GM18868 (cell line): ENCODE results near the gene MTA3.

ENCODE experiments used
- ATAC-seq: cut with Tn5 transposase; IDR thresholded peaks from one replicate; pipeline ENCODE4 v1.9.1; 2021; ENCODE audit warnings: mild to moderate bottlenecking, moderate library complexity; ENCODE audit not compliant: unreplicated experiment

MTA3 gene

DNA sequence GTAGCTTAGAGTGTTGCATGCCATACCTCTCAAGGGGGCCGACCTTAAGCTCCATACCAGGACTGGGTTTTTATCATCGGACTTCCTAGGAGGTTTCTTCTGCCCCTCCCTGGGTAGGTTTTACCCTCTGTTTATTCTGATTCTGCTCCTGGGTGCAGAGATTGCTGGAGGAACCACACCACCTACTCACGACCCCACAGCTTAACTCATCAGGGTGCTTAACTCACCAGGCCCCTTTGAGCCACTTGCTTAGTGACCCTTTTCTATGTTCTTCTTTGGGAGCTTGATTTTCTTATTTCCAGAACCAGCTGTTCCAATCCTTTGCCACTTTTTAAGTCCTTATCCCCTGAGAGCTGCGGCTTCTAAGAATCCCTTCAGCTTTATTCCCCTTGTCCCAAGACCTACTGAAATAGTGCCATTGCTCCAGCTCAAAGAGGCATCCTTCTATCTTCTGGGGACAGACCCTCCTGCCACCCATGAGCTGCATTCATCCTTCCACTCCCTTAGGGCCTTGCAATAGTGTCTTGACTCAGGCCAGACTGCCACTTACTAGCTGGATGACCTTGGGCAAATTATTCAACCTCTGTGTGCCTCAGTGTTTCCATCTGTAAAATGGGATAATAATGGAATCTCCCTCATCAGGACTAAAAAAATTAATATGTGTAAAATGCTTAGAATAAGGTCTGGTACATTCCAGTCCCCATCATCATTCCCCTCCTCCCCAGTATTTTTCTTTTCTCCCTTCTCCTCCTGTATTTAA lies 189.7 kb downstream of the MTA3 start:
- no peak for ATAC-seq

DNA sequence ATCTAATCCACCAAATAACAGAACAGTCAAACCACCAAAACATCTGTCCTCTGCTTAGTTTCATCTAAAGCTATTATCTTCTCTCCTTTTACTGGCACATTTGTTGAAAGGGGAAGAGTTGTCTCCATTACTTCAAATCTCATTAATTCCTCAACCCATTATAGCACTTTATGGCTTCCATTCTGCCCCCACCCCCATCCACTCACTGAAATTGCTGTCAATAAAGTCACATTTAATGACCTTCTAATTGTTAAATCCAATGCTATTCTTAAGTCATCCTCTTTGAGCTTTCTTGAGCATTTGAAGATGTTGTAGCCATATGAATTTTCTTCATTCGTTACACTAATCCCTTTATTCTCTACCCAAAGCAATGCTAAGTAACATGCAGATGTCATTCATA lies 190.3 kb downstream of the MTA3 start:
- no peak for ATAC-seq

DNA sequence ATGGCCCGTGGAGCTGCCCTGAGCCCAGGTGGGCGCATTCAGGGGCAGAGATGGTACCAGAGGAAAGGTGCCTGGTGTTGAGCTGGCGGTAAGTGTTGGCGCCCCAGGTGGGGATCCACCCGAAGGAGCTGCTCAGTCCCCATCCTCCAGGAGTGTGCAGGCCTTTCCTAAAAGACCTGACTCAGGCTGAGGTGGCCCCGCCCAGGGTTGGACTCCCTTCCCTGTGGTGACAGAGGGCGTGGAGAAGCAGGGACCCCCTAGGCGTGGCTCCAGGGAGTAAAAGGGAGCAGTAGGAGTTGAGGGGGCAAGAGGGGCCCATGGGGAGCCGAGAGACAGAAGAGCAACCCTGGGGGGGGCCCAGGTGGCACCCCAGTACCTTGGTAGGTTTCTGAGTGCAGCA lies 193.1 kb downstream of the MTA3 start:
- ATAC-seq = no peak

DNA sequence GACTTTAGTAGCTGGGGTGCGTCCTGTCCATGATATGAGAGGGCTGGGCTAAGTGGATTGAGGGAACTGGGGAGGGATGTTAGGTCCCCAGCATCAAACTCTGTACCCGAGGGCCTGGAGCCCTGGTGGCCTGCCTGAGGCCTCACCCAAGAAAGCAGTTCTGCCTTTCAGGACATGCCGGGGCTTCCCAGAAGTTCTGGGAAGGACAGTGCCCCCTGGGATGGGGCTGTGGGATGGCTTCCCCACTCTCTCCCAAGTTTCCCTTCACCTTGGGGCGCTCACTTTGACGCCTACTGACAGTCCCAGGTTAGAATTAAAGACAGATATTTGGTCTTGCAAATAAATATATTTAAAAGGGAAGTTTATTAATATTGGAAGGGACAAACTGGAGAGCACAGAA lies 193.7 kb downstream of the MTA3 start:
- no peak for ATAC-seq

- ATAC-seq = no peak
These were observed 194.7 kb downstream of the MTA3 start for GRCh38 chr2:42762823-42763804.

DNA sequence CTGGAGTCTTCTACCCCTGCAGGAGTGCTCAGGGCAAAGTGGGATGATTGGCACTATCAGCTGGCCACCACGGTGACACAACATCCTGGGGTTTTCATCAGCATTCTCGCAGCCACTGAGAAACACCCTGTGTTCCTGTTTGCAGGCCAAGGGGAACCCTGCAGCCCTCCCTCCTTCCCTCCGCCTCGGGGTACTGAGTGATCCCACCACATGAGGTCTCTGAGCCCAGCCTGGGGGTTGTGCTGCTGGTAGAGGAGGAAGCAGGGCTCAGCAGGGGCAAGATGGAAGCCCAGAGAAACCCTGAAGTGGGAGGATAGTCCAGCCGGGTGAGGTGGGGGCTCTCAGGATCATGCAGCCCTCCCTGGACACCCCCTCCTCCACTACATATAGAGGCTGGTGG lies 195.7 kb downstream of the MTA3 start, which contains the start of gene OXER1:
Gene OXER1, minus strand, starts transcription at position 40 of the 400 bp plus-strand sequence. CDS start 73 bp downstream, outside the sequence.
- ATAC-seq = no peak

GRCh38 chr2:42764901-42765300 lies 196.5 kb downstream of the MTA3 start:
- no peak for ATAC-seq

DNA sequence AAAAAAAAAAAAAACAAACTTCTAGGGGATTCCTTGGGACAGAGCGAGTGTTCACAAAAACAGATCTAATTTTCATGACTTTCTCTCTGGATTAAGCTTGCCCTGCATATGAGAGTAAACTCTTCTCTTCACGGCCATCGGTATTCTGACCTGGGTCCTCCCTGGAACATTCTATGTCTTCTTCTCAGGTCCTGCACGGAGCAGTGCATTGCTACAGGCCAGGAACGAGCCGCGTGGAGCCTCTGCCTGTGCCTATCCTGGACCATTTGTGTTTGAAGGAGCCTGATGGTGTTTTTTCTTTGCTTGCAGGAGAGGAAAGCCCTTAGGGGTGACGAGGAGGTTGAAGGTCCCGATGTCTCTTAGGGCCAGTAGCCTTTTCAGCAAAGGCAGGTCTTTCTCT lies 197.3 kb downstream of the MTA3 start:
- ATAC-seq = no peak

- ATAC-seq = no peak
These were observed 198.9 kb downstream of the MTA3 start for GRCh38 chr2:42767080-42767898.

DNA sequence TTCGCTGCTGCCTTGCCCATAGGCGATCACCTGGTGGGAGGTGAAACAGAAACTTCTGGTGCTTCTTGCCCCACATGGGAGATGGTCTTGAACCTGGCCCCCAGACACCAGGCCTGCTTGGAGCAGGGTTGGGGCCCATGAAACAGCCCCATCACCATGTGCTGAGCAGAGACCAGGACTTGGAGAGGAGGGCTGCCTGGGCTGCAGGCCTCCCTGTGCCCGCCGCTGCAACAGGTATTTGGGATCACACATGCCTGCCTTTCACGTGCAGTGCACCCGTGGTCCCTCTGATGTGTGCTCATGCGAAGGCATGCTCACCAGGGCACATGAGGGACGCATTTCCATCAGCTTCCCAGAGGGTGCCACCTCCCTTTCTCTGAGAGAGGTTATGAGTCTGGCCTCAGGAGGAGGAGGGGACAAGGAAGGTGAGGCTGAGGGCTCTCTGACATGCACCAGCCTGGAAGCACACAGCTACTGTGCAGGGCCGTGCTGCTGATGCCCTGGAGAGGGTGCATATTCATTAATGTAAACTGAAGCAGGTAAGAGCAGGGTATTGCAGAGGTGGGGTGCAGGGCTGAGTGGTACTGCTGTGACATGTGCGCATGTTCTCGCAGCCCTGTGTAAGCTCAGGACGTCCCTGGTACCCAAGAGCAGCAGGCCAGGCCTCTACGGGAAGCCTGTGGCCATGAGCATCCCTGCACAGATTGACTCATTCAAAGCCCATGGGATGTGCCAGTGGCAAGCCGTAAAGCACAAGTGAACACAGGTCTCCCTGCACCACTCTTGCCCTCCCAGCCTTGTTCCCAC lies 199.7 kb downstream of the MTA3 start:
- no peak for ATAC-seq

- ATAC-seq = no peak
These were observed 200.3 kb downstream of the MTA3 start for GRCh38 chr2:42768706-42769256.

DNA sequence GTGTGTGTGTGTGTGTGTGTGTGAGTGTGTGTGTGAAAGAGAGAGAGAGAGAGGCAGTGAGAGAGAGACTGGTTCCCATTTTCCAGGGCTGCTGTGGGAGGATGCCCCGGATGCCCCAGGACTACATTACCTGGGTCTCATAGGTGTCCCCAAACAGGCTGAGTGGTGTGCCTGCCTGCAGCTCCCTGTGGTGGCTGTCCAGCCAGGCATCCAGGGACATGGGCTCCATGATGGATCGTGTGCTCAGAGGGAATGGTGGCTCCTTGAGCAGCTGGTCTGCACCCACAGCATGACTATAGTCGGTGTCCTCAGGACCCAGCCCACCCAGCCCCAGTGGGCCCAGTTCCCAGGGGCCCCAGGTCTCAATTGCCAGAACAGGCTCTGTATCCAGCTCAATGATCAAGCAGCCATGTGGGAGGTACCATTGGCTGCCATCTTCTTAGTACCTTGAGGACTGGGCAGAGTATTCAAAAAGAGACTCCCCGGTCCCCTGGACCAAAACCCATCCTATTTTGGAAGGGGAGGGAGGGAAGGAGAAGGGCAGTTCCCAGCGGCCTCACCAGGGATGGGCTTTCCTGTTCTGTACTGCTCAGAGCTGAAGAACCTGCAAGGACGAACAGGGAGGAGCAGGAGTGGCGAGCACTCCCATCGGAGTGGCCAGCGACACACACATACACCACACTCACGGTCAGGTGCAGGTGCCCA lies 201.3 kb downstream of the MTA3 start:
- ATAC-seq = no peak

GRCh38 chr2:42770288-42771131 lies 202.1 kb downstream of the MTA3 start:
- no peak for ATAC-seq

- ATAC-seq = no peak
These were observed 203.2 kb downstream of the MTA3 start for GRCh38 chr2:42771546-42772153.

DNA sequence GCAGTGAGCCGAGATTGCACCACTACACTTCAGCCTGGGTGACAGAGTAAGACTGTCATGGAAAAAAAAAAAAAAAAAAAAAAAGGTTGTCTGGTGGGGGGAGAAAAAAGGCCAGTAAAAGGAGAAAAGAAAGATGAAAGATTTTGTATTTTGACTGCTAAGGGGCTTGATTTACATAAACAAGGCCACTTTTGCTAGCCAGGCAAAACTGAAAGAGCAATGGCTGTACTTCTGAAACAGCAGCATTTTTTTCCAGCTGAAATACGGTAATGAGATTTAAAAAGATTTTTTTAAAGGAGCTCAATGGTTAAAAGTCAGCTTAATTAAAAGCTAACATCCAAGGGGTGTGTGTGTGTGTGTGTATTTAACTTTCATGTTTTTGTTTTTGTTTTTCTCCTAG lies 206.8 kb downstream of the MTA3 start:
- no peak for ATAC-seq

DNA sequence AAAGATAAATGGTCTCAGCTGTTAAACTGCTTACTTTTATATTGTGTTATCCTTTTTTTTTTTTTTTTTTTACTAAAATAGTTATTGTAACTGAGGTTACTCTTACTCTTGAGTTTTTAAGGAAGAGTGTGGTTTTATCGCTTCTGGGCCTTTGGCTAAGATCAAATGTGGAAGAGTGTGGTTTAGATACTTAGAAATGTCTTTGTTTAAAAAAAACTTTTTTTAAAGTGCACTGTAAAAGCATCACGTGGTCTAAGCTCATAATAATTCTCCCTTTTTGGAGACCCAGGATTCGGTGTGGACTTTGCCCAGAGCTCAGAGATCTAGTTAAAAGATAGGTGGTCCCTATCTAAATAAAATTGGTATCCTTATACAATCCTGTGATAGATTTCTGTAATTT lies 207.4 kb downstream of the MTA3 start:
- ATAC-seq = no peak

DNA sequence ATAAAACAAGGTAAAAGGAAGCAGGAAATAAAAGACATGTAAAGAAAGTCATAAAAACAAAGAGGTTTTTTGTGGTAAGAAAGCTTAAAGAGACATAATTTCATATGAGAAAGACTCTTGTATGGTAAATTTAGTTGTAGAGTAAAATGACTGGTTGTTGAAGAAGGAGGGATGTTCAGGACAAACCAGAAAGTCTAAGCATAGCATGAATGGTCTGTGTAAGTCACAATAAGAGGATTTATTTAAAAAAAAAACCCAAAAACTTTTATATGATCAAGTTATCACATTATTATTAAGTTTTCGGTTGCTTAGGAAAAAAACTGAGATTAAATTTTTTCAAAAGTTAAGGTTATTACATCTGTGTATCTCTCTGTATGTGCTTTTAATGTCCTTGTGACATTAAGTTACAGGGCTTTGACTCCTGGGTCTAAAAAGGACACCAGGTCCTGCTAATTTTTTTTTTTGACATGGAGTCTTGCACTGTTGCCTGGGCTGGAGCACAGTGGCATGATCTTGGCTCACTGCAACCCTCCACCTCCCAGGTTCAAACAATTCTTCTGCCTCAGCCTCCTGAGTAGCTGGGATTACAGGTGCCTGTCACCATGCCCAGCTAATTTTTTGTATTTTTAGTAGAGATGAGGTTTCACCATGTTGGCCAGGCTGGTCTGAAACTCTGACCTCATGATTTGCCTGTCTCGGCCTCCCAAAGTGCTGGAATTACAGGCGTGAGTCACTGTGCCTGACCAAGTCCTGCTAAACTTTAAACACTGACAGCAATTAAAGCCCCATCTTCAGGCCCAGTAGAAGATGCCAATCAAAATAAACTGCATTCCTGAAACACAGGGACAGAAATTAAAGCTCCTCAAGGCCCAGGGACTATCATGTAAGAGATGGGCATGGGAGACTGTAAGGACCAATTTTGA lies 209.7 kb downstream of the MTA3 start:
- ATAC-seq = no peak
